ENCODE measurements around the gene ACAA1. TPM values are rescaled to one million over a fixed set of nuclear protein-coding genes. Genes with fewer than 3 reads are reported as not detected.
"Not testable (repeated sequence)": the region's sequence is repeated elsewhere in the genome, so short reads cannot be mapped to it uniquely, and the experiment has no call there.

The ACAA1 gene
- total RNA-seq, 2 experiments from 2014 or later, result 56.4 to 58.9 TPM

DNA sequence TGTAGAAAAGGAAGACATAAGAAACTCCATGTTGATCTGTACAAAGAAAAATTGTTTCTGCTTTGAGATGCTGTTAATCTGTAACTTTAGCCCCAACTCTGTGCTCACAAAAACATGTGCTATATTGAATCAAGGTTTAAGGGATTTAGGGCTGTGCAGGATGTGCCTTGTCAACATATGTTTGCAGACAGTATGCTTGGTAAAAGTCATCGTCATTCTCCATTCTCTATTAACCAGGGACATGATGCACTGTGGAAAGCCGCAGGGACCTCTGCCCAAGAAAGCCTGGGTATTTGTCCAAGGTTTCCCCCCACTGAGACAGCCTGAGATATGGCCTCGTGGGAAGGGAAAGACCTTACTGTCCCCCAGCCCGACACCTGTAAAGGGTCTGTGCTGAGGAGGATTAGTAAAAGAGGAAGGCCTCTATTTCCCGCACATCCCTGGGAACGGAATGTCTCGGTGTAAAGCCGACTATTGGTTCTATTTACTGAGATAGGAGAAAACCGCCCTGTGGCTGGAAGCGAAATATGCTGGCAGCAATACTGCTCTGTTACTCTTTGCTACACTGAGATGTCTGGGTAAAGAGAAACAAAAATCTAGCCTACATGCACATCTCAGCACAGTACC lies 2.3 kb downstream of the ACAA1 start:
- H3K4me3 Mint-ChIP-seq, result peak overlapping the region; percentile 97
- POLR2A ChIA-PET; H3K27me3 ChIP-seq (ENCODE audit: control insufficient read depth in 1 of 2, insufficient read depth in 2 of 2, low read length in 2 of 2); H3K27ac ChIP-seq (ENCODE audit: low read depth in 1 of 2, low read length in 2 of 2); CTCF ChIA-PET; DNase-seq; H3K27me3 Mint-ChIP-seq; H3K4me3 ChIP-seq (ENCODE audit: low read length); ATAC-seq (ENCODE audit: poor library complexity); H3K9me3 ChIP-seq (ENCODE audit: control insufficient read depth in 1 of 2, insufficient read depth in 1 of 2, low read length in 2 of 2); H3K9me3 Mint-ChIP-seq: not testable (repeated sequence)
- intact Hi-C loops (cut with DNase I, micrococcal nuclease), result loop anchor here (5.0 to 10.0 kb wide), 8 partner anchors 80 to 1270 kb away; partner anchors contain the start of genes DLEC1 (in 1 of the 2), EPM2AIP1 (in 1 of the 2), EXOG (in 1 of the 2) and MLH1 (in 1 of the 2)
- peaks cover 75% of the 10 kb centered on the region for H3K4me1 Mint-ChIP-seq (ENCODE audit: low read depth)
- H3K36me3 Mint-ChIP-seq (ENCODE audit: low read depth), result peaks cover 84% of the 10 kb centered on the region
- H3K27ac Mint-ChIP-seq, result peak overlapping the region; percentile 92
- H3K4me1 ChIP-seq (ENCODE audit: insufficient read depth, low read length), result peaks cover 64% of the 10 kb centered on the region
- H3K36me3 ChIP-seq (ENCODE audit: insufficient read depth, low read length), result peaks cover 46% of the 10 kb centered on the region

GRCh38 chr3:38133557-38134405 lies 3.1 kb downstream of the ACAA1 start:
- H3K9me3 Mint-ChIP-seq, result no peaks in the 10 kb centered on the region
- peak overlapping the region; percentile 57 for H3K27ac Mint-ChIP-seq
- no peak for DNase-seq
- peaks cover 68% of the 10 kb centered on the region for H3K4me1 Mint-ChIP-seq (ENCODE audit: low read depth)
- Histone ChIP-seq H3K36me3 (ENCODE audit: insufficient read depth, low read length) (peaks cover 55% of the 10 kb centered on the region), H3K27me3 (ENCODE audit: control insufficient read depth in 1 of 2, insufficient read depth in 2 of 2, low read length in 2 of 2) (no peaks in the 10 kb centered on the region), H3K9me3 (ENCODE audit: control insufficient read depth in 1 of 2, insufficient read depth in 1 of 2, low read length in 2 of 2) (no peaks in the 10 kb centered on the region), H3K27ac (ENCODE audit: low read depth in 1 of 2, low read length in 2 of 2) (no peak overlapping the region), H3K4me1 (ENCODE audit: insufficient read depth, low read length) (peaks cover 59% of the 10 kb centered on the region), H3K4me3 (ENCODE audit: low read length) (no peak overlapping the region)
- no peaks in the 10 kb centered on the region for H3K27me3 Mint-ChIP-seq
- ChIA-PET POLR2A (no interaction called here), CTCF (no interaction called here)
- TF ChIP-seq, protein P1, sequence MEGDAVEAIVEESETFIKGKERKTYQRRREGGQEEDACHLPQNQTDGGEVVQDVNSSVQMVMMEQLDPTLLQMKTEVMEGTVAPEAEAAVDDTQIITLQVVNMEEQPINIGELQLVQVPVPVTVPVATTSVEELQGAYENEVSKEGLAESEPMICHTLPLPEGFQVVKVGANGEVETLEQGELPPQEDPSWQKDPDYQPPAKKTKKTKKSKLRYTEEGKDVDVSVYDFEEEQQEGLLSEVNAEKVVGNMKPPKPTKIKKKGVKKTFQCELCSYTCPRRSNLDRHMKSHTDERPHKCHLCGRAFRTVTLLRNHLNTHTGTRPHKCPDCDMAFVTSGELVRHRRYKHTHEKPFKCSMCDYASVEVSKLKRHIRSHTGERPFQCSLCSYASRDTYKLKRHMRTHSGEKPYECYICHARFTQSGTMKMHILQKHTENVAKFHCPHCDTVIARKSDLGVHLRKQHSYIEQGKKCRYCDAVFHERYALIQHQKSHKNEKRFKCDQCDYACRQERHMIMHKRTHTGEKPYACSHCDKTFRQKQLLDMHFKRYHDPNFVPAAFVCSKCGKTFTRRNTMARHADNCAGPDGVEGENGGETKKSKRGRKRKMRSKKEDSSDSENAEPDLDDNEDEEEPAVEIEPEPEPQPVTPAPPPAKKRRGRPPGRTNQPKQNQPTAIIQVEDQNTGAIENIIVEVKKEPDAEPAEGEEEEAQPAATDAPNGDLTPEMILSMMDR (IDR thresholded peaks at IDR 0.05), result no peak
- ATAC-seq (ENCODE audit: poor library complexity), result no peak
- H3K4me3 Mint-ChIP-seq, result peak overlapping the region; percentile 83
- intact Hi-C loops (cut with DNase I, micrococcal nuclease), result loop anchor here (5.0 to 10.0 kb wide), 5 partner anchors 81 to 1271 kb away; partner anchors contain the start of genes EPM2AIP1 (in 1 of the 2), MLH1 (in 1 of the 2) and RPSA (in 1 of the 2)
- H3K36me3 Mint-ChIP-seq (ENCODE audit: low read depth), result peaks cover 87% of the 10 kb centered on the region

GRCh38 chr3:38133209-38133556 lies 3.7 kb downstream of the ACAA1 start:
- H3K9me3 ChIP-seq (ENCODE audit: control insufficient read depth in 1 of 2, insufficient read depth in 1 of 2, low read length in 2 of 2), result no peaks in the 10 kb centered on the region
- no peak for ATAC-seq (ENCODE audit: poor library complexity)
- no peak overlapping the region for H3K27ac ChIP-seq (ENCODE audit: low read depth in 1 of 2, low read length in 2 of 2)
- intact Hi-C loops (cut with DNase I, micrococcal nuclease), result loop anchor here (5.0 to 10.0 kb wide), 5 partner anchors 82 to 1272 kb away; partner anchors contain the start of genes EPM2AIP1 (in 1 of the 2), MLH1 (in 1 of the 2) and RPSA (in 1 of the 2)
- peaks cover 56% of the 10 kb centered on the region for H3K4me1 ChIP-seq (ENCODE audit: insufficient read depth, low read length)
- H3K4me3 ChIP-seq (ENCODE audit: low read length), result no peak overlapping the region
- no peak for DNase-seq
- no peaks in the 10 kb centered on the region for H3K9me3 Mint-ChIP-seq
- H3K4me3 Mint-ChIP-seq, result no peak overlapping the region
- peak overlapping the region; percentile 57 for H3K27ac Mint-ChIP-seq
- ChIA-PET CTCF (no interaction called here), POLR2A (no interaction called here)
- TF ChIP-seq, protein P1 (IDR thresholded peaks at IDR 0.05), result no peak
- peaks cover 65% of the 10 kb centered on the region for H3K4me1 Mint-ChIP-seq (ENCODE audit: low read depth)
- peaks cover 60% of the 10 kb centered on the region for H3K36me3 ChIP-seq (ENCODE audit: insufficient read depth, low read length)
- no peaks in the 10 kb centered on the region for H3K27me3 Mint-ChIP-seq
- H3K27me3 ChIP-seq (ENCODE audit: control insufficient read depth in 1 of 2, insufficient read depth in 2 of 2, low read length in 2 of 2), result no peaks in the 10 kb centered on the region
- H3K36me3 Mint-ChIP-seq (ENCODE audit: low read depth), result peaks cover 87% of the 10 kb centered on the region
